NCI-H1930 (cell line): ENCODE data around the gene KCNQ1.

Experiments
- DNase-seq, 2 experiments: peaks; one replicate each; lab custom pipeline; 2025; lab: John Stamatoyannopoulos, UW

The KCNQ1 gene

GRCh38 chr11:2554338-2555207 is 109.8 kb downstream of the KCNQ1 start:
- no peak for DNase-seq

DNA sequence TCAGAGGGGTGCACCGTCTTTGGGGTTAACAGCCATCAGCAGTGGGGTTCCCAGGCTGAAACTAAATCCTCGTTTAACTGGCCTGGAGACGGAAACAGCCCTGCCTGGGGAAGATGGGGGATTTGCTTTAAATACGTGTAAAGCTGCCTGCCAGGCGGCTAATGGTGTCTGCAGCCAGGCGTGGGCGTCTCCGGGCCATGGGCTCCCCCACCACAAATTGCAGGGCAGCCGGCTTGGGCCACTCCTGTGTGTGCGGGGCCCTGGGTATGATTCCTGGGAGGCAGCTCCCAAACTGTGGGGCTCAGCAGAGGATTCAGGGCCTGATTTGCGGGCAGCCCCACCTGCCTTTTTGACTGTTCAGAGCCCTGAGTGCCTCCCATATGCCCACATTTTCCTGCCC is 110.5 kb downstream of the KCNQ1 start:
- no peak for DNase-seq

DNA sequence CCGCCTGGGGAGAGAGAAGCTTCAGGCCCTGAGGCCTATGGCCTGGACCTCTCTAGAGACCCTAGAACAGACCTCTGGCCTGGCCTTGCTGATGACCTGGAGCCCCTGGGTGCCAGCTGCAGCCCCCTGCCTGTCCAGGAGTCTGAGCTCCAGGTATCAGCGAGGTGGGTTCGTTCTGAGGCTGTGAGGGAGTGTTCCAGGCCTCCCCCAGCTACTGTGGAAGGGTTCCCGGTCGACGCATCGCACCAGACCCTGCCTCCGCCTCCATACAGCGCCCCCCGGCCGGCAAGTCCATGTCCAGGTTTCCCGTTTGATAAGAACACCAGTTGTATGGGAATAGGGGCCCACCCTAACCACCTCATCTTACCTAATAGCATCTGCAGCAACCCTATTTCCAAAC is 111.1 kb downstream of the KCNQ1 start:
- no peak for DNase-seq

DNA sequence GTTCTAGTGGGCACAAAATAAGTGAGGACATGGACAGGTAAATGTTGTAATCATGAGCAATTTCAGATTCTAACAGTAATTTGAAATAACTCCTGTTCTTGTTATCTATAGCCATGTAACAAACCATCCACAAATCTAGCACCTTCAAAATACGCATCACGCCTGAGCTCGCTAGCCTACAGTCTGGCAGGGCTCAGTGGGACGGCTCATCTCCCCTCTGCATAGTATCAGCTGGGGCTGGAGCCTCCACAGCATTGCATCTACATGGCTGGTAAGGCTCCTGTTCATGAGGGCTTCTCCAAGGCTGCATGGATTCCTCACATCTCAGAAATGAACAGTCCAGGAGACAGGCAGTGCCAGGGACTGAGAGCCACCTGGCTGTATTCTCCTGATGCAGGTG is 112.6 kb downstream of the KCNQ1 start:
- DNase-seq = no peak

- DNase-seq = no peak
Measured at GRCh38 chr11:2558397-2558796, 113.6 kb downstream of the KCNQ1 start.

DNA sequence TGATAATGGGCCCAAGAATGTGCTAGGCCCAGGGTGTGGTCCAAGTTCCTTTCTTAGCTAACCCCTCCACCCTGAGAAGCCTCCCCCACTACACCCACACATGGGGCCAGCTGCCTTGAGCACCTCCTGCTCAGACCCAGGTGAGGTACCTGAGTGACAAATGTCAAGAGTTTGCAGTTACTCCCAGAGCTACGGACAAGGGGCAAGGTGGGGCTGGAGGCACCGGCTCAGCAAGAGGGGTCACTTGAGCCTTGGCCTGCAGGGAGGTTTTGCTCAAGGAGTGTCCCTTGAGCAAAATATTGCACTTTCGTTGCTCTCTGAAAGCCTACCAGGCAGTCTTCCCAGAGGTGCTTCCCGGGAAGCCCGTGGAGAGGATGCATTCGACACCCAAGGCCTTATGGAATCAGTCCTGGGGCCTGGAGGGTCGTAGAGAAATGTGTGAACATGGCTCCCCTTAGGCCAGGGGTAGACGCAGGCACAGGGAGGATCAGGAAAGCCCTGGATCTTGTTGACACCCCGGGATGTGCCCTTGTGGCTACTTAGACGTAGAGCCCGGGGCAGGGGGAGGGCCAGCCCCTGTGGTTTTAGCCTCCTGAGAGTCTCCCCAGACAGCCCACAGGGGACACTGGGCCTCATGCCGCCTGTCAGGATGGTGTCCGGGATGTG is 114.2 kb downstream of the KCNQ1 start:
- no peak for DNase-seq

- no peak for DNase-seq
Measured at GRCh38 chr11:2559527-2560311, 114.9 kb downstream of the KCNQ1 start.

DNA sequence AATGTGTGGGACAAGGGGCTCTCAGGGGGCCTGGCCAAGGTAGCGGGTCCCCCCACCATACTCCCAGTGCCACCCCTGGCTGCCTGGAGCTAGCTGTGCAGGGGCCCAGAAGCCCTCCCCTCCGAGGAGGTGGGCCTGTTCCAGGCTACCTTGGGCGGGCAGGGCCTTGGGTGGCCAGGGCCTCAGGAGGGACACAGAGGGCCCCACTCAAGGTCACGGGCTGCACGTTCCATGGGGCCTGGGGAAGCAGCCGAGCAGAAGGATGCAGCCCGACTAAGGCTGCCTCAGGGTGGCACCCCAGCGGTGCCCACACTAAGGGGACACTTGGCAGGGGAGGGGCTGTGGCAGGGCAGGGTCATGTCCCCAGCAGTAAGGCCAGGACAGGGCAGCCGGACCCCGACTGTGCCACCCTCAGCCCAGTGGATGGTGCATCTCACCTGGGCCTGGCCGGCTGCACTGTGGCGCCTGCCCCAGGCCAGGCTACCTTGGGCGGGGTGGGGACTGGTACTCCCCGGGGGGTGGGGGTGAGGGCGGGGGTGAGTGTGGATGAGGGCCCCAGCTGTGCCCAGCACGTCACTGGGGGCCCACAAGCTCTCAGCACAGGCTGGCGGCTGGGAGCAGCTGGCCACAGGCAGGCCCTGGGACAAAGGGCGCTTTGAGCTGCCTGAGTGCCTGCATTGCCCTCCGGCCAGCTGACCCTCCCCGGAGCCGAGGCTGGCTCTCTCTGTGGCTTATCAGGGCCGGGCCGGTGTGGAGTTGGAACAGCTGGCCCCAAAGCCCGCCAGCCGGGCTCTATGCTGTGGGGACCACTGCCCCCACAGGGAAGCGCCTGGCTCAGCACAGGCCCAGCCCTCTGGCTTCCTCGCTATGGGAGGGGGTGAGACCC is 117.1 kb downstream of the KCNQ1 start:
- DNase-seq = no peak

- no peak for DNase-seq
Measured at GRCh38 chr11:2562890-2563212, 118.0 kb downstream of the KCNQ1 start.

- no peak for DNase-seq
Measured at GRCh38 chr11:2563213-2564007, 118.6 kb downstream of the KCNQ1 start.

- DNase-seq = no peak
Measured at GRCh38 chr11:2564008-2564530, 119.3 kb downstream of the KCNQ1 start.

DNA sequence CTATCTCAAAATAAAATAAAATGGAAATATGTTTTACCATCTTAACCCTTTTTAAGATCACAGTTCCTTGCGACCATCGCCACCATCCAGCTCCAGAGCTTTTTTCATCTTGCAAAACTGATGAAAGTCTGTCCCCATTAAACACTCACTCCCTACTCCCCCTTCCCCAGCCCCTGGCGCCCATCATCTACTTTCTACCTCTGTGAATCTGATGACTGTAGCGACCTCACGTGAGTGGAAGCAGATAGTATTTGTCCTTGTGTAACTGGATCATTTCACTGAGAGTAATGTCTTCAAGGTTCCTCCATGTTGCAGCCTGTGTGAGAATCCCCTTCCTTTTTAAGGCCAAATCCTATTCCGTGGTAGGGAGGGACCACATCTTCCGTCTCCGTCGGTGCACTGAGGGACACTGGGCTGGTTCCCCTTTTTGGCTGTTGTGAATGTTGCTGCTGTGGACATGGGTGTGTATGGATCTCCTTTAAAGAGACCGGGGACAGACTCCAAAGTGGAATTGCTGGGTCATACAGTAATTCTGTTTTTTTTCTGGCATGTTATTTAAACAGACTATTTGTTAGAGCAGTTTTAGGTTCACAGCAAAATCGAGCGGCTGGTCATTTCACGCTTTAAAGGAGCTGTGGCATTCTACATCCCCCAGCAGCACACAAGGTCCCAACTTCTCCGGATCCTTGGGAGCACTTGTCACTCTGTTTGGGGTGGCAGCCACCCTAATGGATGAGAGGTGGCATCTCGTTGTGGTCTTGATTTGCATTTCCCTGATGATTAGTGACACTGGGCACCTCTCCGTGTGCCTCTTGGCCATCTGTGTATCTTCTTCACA is 120.0 kb downstream of the KCNQ1 start:
- DNase-seq = no peak

GRCh38 chr11:2565447-2566222 is 120.8 kb downstream of the KCNQ1 start:
- DNase-seq = no peak

- no peak for DNase-seq
Measured at GRCh38 chr11:2566223-2567025, 121.6 kb downstream of the KCNQ1 start.

GRCh38 chr11:2567026-2567671 is 122.3 kb downstream of the KCNQ1 start:
- no peak for DNase-seq

DNA sequence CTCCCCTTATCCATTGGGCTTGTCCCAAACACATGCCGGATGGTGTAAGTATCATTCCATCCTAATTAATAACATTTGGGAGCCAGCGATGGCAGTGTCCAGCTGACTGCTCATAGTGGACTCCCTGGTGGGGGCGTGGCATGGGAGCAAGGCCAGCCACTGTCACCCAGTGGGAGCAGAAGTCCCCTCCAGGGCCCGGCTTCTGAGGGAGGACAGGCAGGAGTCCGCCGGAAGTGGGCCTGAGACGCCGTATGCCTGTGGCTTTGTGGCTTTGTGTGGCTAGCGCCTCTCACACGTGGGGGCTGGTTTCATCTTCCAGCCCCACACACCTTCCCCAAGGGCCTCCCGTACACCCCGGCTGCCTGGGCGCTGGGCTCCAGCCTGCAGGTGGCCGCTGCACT is 124.5 kb downstream of the KCNQ1 start:
- DNase-seq = no peak

- no peak for DNase-seq
Measured at GRCh38 chr11:2569731-2570210, 125.0 kb downstream of the KCNQ1 start.
